Measurements from ENCODE around the gene SDK1. TPM values are rescaled to one million over a fixed set of nuclear protein-coding genes. Genes with fewer than 3 reads are reported as not detected.

Gene SDK1
- total and polyA plus RNA-seq, 2 of the 8 experiments (the other 6 are each of a cell fraction or from before 2014, with no cell fraction given): 3.3 to 7.2 TPM

- TF ChIP-seq ASH2L (IDR thresholded peaks at IDR 0.05; ENCODE audit: low read length) (no peak), HDAC6 (IDR thresholded peaks at IDR 0.05; ENCODE audit: low read depth, low read length) (no peak), RFX5 (IDR thresholded peaks at IDR 0.05; ENCODE audit: borderline replicate concordance, low read depth, low read length) (no peak)
Measured at GRCh38 chr7:4113271-4113670, 812.2 kb downstream of the SDK1 start (continued).
